ENCODE measurements around the gene CELSR1.

The CELSR1 gene

GRCh38 chr22:46361826-46362202, 175.6 kb downstream of the CELSR1 start:
- no peak overlapping the region for H2AK5ac ChIP-seq (ENCODE audit: low read length)
- H3K79me1 ChIP-seq (ENCODE audit: low read length), result no peaks in the 10 kb centered on the region
- no peak overlapping the region for H4K8ac ChIP-seq (ENCODE audit: low read depth, low read length)
- no peak overlapping the region for H2BK5ac ChIP-seq (ENCODE audit: low read length)
- no peak overlapping the region for H4K5ac ChIP-seq (ENCODE audit: low read length)
- WGBS (ENCODE audit: extremely low coverage, insufficient coverage, low lambda C conversion rate), result no CpG with 5 or more reads among the region's 11 CpGs
- no peak overlapping the region for H3K4ac ChIP-seq (ENCODE audit: low read depth, low read length)
- H3K18ac ChIP-seq (ENCODE audit: low read length), result no peak overlapping the region
- H2BK120ac ChIP-seq (ENCODE audit: low read depth, low read length), result no peak overlapping the region
- no peak overlapping the region for H3K27ac ChIP-seq (ENCODE audit: low read depth, low read length)
- H3K9ac ChIP-seq (ENCODE audit: low read length), result no peak overlapping the region
- no peak overlapping the region for H2BK15ac ChIP-seq (replicated peaks; ENCODE audit: low read depth)
- DNase-seq, result no peak
- no peak overlapping the region for H3K23ac ChIP-seq (ENCODE audit: low read length)
- H3K36me3 ChIP-seq (ENCODE audit: control insufficient read depth, insufficient read depth, low read length), result peaks cover 4% of the 10 kb centered on the region
- no peaks in the 10 kb centered on the region for H3K4me1 ChIP-seq (ENCODE audit: control insufficient read depth, low read depth, low read length)
- H3K79me2 ChIP-seq (ENCODE audit: control insufficient read depth, insufficient read depth, low read length), result no peaks in the 10 kb centered on the region
- no peak overlapping the region for H3K56ac ChIP-seq (ENCODE audit: low read length)
- H3K4me2 ChIP-seq (ENCODE audit: low read length), result no peak overlapping the region
- no peak overlapping the region for H3K4me3 ChIP-seq (ENCODE audit: low read length)
- no peaks in the 10 kb centered on the region for H3K27me3 ChIP-seq (ENCODE audit: insufficient read depth, low read length, poor library complexity)

DNA sequence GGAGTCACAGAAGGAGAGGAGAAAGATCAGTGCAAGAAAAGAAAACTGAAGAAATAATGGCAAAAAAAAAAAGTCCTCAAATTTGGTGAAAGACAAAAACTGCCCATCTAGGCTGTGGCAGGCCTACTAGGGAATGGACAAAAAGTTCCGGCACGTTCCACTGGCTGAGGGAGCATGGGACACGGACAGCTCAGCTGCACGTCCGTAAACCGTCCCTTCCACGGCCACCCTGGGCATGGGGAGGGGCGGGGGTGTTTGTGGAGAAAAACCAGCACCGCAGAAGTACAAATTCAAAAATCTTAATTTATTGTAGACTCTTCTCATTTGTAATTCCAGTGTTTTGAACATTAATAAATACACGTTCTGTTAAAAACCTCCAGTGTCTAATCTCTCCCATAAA, 176.5 kb downstream of the CELSR1 start:
- H2BK15ac ChIP-seq (replicated peaks; ENCODE audit: low read depth), result no peak overlapping the region
- H3K79me2 ChIP-seq (ENCODE audit: control insufficient read depth, insufficient read depth, low read length), result no peaks in the 10 kb centered on the region
- no peak overlapping the region for H4K5ac ChIP-seq (ENCODE audit: low read length)
- no peak overlapping the region for H2AK5ac ChIP-seq (ENCODE audit: low read length)
- no peak overlapping the region for H3K56ac ChIP-seq (ENCODE audit: low read length)
- no peak overlapping the region for H3K9ac ChIP-seq (ENCODE audit: low read length)
- H3K36me3 ChIP-seq (ENCODE audit: control insufficient read depth, insufficient read depth, low read length), result peaks cover 10% of the 10 kb centered on the region
- no peak overlapping the region for H3K23ac ChIP-seq (ENCODE audit: low read length)
- H3K4me3 ChIP-seq (ENCODE audit: low read length), result no peak overlapping the region
- H3K18ac ChIP-seq (ENCODE audit: low read length), result no peak overlapping the region
- no peaks in the 10 kb centered on the region for H3K79me1 ChIP-seq (ENCODE audit: low read length)
- H2BK5ac ChIP-seq (ENCODE audit: low read length), result no peak overlapping the region
- WGBS (ENCODE audit: extremely low coverage, insufficient coverage, low lambda C conversion rate), result no CpG with 5 or more reads among the region's 10 CpGs
- H3K4me1 ChIP-seq (ENCODE audit: control insufficient read depth, low read depth, low read length), result no peaks in the 10 kb centered on the region
- no peaks in the 10 kb centered on the region for H3K27me3 ChIP-seq (ENCODE audit: insufficient read depth, low read length, poor library complexity)
- H3K27ac ChIP-seq (ENCODE audit: low read depth, low read length), result no peak overlapping the region
- no peak for DNase-seq
- H4K8ac ChIP-seq (ENCODE audit: low read depth, low read length), result no peak overlapping the region
- no peak overlapping the region for H3K4me2 ChIP-seq (ENCODE audit: low read length)
- H3K4ac ChIP-seq (ENCODE audit: low read depth, low read length), result no peak overlapping the region
- no peak overlapping the region for H2BK120ac ChIP-seq (ENCODE audit: low read depth, low read length)

DNA sequence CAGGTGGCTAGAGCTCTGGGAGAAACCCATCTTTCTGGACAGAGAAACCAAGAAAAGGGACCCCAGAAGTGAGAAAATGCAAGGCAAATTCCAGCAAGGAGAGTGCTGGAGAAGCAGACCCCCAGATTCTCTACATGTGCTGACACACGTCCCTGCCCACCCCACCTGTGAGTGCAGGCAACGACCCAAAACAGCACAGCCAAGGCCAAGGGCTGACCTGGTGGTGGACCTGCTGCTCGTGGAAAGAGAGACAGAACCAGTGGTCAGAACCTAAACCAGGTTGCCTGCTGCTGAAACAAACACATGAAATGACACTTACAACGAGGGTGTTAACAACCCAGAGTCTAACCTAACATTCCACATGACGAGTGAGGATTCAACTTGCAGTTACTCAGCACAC, 177.3 kb downstream of the CELSR1 start:
- Histone ChIP-seq H2BK15ac (replicated peaks; ENCODE audit: low read depth) (no peak overlapping the region), H4K5ac (ENCODE audit: low read length) (no peak overlapping the region), H3K4me1 (ENCODE audit: control insufficient read depth, low read depth, low read length) (no peaks in the 10 kb centered on the region), H2AK5ac (ENCODE audit: low read length) (no peak overlapping the region), H3K79me2 (ENCODE audit: control insufficient read depth, insufficient read depth, low read length) (no peaks in the 10 kb centered on the region), H3K36me3 (ENCODE audit: control insufficient read depth, insufficient read depth, low read length) (peaks cover 12% of the 10 kb centered on the region), H3K4ac (ENCODE audit: low read depth, low read length) (no peak overlapping the region), H3K27me3 (ENCODE audit: insufficient read depth, low read length, poor library complexity) (no peaks in the 10 kb centered on the region), H2BK120ac (ENCODE audit: low read depth, low read length) (no peak overlapping the region), H3K9ac (ENCODE audit: low read length) (no peak overlapping the region), H3K23ac (ENCODE audit: low read length) (no peak overlapping the region), H3K56ac (ENCODE audit: low read length) (no peak overlapping the region), H3K4me3 (ENCODE audit: low read length) (no peak overlapping the region), H3K4me2 (ENCODE audit: low read length) (no peak overlapping the region), H3K18ac (ENCODE audit: low read length) (no peak overlapping the region), H3K79me1 (ENCODE audit: low read length) (no peaks in the 10 kb centered on the region), H3K27ac (ENCODE audit: low read depth, low read length) (no peak overlapping the region), H4K8ac (ENCODE audit: low read depth, low read length) (no peak overlapping the region), H2BK5ac (ENCODE audit: low read length) (no peak overlapping the region)
- WGBS (ENCODE audit: extremely low coverage, insufficient coverage, low lambda C conversion rate), result no CpG with 5 or more reads among the region's 5 CpGs
- no peak for DNase-seq

GRCh38 chr22:46359362-46359761, 178.1 kb downstream of the CELSR1 start:
- Histone ChIP-seq H3K79me1 (ENCODE audit: low read length) (no peaks in the 10 kb centered on the region), H4K5ac (ENCODE audit: low read length) (no peak overlapping the region), H3K4me2 (ENCODE audit: low read length) (no peak overlapping the region), H3K4me3 (ENCODE audit: low read length) (no peak overlapping the region), H3K27ac (ENCODE audit: low read depth, low read length) (no peak overlapping the region), H3K36me3 (ENCODE audit: control insufficient read depth, insufficient read depth, low read length) (peaks cover 12% of the 10 kb centered on the region), H3K4me1 (ENCODE audit: control insufficient read depth, low read depth, low read length) (no peaks in the 10 kb centered on the region), H2BK5ac (ENCODE audit: low read length) (no peak overlapping the region), H3K9ac (ENCODE audit: low read length) (no peak overlapping the region), H3K18ac (ENCODE audit: low read length) (no peak overlapping the region), H2BK120ac (ENCODE audit: low read depth, low read length) (no peak overlapping the region), H2AK5ac (ENCODE audit: low read length) (no peak overlapping the region), H4K8ac (ENCODE audit: low read depth, low read length) (no peak overlapping the region), H2BK15ac (replicated peaks; ENCODE audit: low read depth) (no peak overlapping the region), H3K56ac (ENCODE audit: low read length) (no peak overlapping the region), H3K27me3 (ENCODE audit: insufficient read depth, low read length, poor library complexity) (no peaks in the 10 kb centered on the region), H3K79me2 (ENCODE audit: control insufficient read depth, insufficient read depth, low read length) (no peaks in the 10 kb centered on the region), H3K4ac (ENCODE audit: low read depth, low read length) (no peak overlapping the region), H3K23ac (ENCODE audit: low read length) (no peak overlapping the region)
- no peak for DNase-seq
- WGBS (ENCODE audit: extremely low coverage, insufficient coverage, low lambda C conversion rate), result no CpG with 5 or more reads among the region's 14 CpGs

DNA sequence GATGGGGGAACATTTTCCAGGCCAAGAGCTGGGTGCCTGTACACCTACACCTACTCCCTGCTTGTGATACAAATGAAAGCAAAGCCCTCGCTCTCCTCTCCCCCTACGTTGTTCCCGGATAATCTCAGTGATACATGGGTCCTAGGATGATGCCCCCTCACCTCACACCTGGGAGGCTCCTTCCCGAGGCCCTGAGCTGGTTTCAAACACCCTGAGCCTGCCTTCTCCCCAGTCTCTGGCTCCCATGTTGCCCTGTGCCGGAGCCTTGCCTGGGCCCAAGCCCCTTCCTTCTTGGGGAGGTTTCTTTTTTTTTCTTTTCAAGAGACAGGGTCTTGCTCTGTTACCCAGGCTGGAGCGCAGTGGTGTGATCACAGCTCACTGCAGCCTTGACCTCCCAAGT, 178.7 kb downstream of the CELSR1 start:
- H4K8ac ChIP-seq (ENCODE audit: low read depth, low read length), result no peak overlapping the region
- no peak overlapping the region for H3K4me3 ChIP-seq (ENCODE audit: low read length)
- no peak overlapping the region for H2BK5ac ChIP-seq (ENCODE audit: low read length)
- no peak overlapping the region for H3K23ac ChIP-seq (ENCODE audit: low read length)
- no peaks in the 10 kb centered on the region for H3K4me1 ChIP-seq (ENCODE audit: control insufficient read depth, low read depth, low read length)
- H3K4me2 ChIP-seq (ENCODE audit: low read length), result no peak overlapping the region
- no peak overlapping the region for H3K56ac ChIP-seq (ENCODE audit: low read length)
- H3K9ac ChIP-seq (ENCODE audit: low read length), result no peak overlapping the region
- no peak overlapping the region for H2BK120ac ChIP-seq (ENCODE audit: low read depth, low read length)
- no peak overlapping the region for H3K27ac ChIP-seq (ENCODE audit: low read depth, low read length)
- no peak for DNase-seq
- H3K79me2 ChIP-seq (ENCODE audit: control insufficient read depth, insufficient read depth, low read length), result no peaks in the 10 kb centered on the region
- H3K79me1 ChIP-seq (ENCODE audit: low read length), result no peaks in the 10 kb centered on the region
- H2BK15ac ChIP-seq (replicated peaks; ENCODE audit: low read depth), result no peak overlapping the region
- no CpG with 5 or more reads among the region's 6 CpGs for WGBS (ENCODE audit: extremely low coverage, insufficient coverage, low lambda C conversion rate)
- H3K18ac ChIP-seq (ENCODE audit: low read length), result no peak overlapping the region
- no peaks in the 10 kb centered on the region for H3K27me3 ChIP-seq (ENCODE audit: insufficient read depth, low read length, poor library complexity)
- peaks cover 15% of the 10 kb centered on the region for H3K36me3 ChIP-seq (ENCODE audit: control insufficient read depth, insufficient read depth, low read length)
- no peak overlapping the region for H2AK5ac ChIP-seq (ENCODE audit: low read length)
- H4K5ac ChIP-seq (ENCODE audit: low read length), result no peak overlapping the region
- no peak overlapping the region for H3K4ac ChIP-seq (ENCODE audit: low read depth, low read length)

GRCh38 chr22:46357711-46358520, 179.5 kb downstream of the CELSR1 start:
- no peak overlapping the region for H2AK5ac ChIP-seq (ENCODE audit: low read length)
- H2BK15ac ChIP-seq (replicated peaks; ENCODE audit: low read depth), result no peak overlapping the region
- H3K23ac ChIP-seq (ENCODE audit: low read length), result no peak overlapping the region
- no peak overlapping the region for H4K8ac ChIP-seq (ENCODE audit: low read depth, low read length)
- H3K56ac ChIP-seq (ENCODE audit: low read length), result no peak overlapping the region
- no peak overlapping the region for H3K4me3 ChIP-seq (ENCODE audit: low read length)
- no peak overlapping the region for H2BK5ac ChIP-seq (ENCODE audit: low read length)
- no peak for DNase-seq
- no peak overlapping the region for H4K5ac ChIP-seq (ENCODE audit: low read length)
- no peak overlapping the region for H2BK120ac ChIP-seq (ENCODE audit: low read depth, low read length)
- no CpG with 5 or more reads among the region's 19 CpGs for WGBS (ENCODE audit: extremely low coverage, insufficient coverage, low lambda C conversion rate)
- H3K27ac ChIP-seq (ENCODE audit: low read depth, low read length), result no peak overlapping the region
- H3K36me3 ChIP-seq (ENCODE audit: control insufficient read depth, insufficient read depth, low read length), result peaks cover 17% of the 10 kb centered on the region
- no peak overlapping the region for H3K18ac ChIP-seq (ENCODE audit: low read length)
- H3K4ac ChIP-seq (ENCODE audit: low read depth, low read length), result no peak overlapping the region
- no peaks in the 10 kb centered on the region for H3K27me3 ChIP-seq (ENCODE audit: insufficient read depth, low read length, poor library complexity)
- no peak overlapping the region for H3K4me2 ChIP-seq (ENCODE audit: low read length)
- H3K4me1 ChIP-seq (ENCODE audit: control insufficient read depth, low read depth, low read length), result no peaks in the 10 kb centered on the region
- no peak overlapping the region for H3K9ac ChIP-seq (ENCODE audit: low read length)
- no peaks in the 10 kb centered on the region for H3K79me1 ChIP-seq (ENCODE audit: low read length)
- no peaks in the 10 kb centered on the region for H3K79me2 ChIP-seq (ENCODE audit: control insufficient read depth, insufficient read depth, low read length)

Measured in mesendoderm (in vitro differentiated cells).